Measurements from ENCODE around the gene HNRNPA2B1.
A peak's percentile ranks its signal among the peaks of the same experiment; 100 is the strongest.
"Not testable (repeated sequence)": the region's sequence is repeated elsewhere in the genome, so short reads cannot be mapped to it uniquely, and the experiment has no call there.

The HNRNPA2B1 gene

DNA sequence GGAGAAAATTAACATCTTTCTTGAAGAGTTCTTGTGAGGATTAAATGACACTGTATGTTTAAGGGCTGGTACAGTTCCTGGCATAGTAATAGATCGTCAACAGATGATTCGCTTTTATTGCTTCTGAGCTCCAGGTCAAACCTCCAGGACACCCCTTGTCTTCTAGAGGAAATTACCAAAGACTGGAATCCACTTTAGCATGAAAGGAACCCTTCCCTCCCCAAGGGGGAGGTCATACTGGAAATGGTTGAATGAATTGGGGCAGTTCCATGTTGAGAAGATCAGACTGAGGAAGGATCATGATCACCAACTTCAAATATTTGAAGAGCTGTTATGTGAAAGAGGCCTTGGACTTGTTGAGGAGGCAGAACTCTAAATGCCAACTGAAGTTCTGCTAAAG, 39.6 kb downstream of the HNRNPA2B1 start:
- DNase-seq = no peak

DNA sequence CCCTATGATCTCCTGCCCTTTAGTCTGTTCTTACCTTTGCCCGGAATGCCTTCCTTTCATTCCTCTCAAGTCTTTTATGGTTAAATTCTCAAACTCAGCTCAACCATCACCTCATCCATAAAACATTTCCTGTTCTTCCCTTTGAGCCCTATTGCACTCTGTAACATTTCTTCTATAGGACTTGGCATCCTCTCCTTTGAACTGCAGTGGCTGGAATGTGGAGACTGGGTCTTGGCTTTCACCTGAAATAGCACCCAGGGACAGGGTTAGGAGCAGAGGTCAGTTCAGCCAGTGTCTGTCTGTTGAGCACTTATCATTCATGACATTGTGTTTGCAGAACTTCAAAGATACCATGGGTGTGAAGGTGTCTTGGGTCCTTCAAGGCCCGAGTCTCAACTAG, 41.3 kb downstream of the HNRNPA2B1 start:
- DNase-seq = no peak

DNA sequence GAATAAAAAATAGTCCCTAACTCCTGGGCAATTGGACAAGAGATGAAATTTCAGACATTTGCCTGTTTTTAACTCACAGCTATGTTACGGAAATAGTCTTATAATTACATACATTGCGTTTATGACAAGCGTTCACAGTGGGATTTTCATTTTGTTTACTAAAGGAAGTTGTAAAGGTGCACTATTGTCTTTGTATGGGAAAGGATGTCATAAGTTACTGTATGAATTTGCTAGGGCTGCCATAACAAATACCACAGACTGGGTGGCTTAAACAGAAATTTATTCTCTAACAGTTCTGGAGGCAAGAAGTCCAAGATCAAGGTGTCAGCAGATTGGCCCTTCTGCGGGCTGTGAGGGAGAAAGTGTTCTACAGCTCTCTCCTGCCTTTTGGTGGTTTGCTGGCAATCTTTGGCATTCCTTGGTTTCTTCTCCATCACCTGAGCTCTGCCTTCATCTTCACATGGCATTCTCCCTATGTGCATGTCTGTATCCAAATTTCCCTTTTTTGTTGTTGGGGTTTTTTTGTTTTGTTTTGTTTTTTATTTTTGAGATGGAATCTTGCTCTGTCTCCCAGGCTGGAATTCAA, 42.9 kb downstream of the HNRNPA2B1 start:
- no peak for DNase-seq

DNA sequence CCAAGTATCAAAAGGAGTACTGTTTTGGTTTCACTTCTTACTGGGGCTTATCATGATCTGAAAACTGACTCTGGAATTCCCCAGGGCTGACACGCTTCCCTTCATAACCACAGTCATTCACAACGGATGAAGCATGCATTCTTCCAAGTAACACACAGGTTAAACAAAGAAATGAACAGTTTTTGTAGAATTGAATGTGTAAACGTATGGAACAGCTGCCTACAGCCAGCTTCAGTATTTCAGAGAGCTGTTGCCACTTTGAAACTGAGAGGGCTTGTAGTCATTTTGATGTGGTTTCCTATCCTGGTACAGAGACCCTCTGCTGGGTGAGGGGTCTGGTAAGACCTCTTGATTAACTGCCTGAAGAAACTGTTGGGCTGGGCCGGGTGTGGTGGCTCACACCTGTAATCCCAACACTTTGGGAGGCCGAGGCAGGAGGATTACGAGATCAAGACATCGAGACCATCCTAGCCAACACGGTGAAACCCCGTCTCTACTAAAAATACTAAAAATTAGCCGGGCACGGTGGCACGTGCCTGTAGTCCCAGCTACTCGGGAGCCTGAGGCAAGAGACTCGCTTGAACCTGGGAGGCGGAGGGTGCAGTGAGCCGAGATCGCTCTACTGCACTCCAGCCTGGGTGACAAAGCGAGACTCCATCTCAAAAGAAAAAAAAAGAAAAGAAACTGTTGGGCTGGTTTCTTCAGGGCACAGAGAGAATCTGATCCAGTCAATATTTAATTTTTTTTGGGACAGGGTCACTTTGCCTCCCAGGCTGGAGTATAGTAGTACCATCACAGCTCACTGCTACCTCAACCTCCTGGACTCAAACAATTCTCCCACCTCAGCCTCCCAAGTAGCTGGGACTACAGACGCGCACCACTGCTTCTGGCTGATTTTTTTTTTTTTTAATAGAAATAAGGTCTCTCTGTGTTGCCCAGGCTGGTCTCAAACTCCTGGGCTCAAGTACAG, 43.8 kb downstream of the HNRNPA2B1 start:
- DNase-seq = peak; percentile 22

DNA sequence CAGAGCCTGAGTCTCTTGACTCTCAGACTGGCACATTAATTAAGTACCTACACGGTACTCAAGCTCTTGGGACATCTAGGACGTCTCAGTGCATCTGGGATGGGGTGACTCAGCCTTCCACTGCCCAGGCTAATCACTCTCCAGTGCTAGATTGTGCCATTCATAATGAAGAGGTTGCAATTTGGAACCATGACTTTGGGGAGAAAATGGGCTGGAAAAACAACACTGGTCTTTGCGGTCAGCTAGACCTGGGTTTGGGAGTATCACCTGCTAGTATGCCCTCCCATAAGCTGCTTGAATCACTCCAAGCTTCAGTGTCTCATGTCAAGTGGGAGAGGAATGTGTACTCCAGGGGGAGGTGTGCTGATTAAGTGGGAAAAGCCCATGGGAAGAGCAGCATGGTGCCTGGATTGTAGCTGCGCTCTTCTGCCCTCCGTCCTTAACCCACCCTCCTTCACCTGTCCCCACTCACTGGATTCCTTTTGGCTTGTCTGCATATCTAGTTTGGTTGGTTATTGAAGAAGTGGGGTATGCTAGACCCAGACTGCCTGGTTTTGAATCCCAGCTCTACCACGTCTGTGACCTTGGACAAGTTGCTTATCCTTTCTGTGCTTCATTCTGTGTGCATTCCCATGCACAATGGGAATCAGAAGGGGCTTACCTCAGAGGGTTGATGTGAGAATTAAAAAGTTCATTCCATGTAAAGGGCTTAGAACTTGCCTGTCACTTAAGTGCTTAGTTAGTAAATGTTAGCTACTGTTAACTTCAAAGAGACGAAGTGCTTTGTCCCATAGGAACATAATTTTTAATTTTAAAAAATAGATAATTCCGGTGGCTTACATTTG, 44.8 kb downstream of the HNRNPA2B1 start:
- DNase-seq = no peak

DNA sequence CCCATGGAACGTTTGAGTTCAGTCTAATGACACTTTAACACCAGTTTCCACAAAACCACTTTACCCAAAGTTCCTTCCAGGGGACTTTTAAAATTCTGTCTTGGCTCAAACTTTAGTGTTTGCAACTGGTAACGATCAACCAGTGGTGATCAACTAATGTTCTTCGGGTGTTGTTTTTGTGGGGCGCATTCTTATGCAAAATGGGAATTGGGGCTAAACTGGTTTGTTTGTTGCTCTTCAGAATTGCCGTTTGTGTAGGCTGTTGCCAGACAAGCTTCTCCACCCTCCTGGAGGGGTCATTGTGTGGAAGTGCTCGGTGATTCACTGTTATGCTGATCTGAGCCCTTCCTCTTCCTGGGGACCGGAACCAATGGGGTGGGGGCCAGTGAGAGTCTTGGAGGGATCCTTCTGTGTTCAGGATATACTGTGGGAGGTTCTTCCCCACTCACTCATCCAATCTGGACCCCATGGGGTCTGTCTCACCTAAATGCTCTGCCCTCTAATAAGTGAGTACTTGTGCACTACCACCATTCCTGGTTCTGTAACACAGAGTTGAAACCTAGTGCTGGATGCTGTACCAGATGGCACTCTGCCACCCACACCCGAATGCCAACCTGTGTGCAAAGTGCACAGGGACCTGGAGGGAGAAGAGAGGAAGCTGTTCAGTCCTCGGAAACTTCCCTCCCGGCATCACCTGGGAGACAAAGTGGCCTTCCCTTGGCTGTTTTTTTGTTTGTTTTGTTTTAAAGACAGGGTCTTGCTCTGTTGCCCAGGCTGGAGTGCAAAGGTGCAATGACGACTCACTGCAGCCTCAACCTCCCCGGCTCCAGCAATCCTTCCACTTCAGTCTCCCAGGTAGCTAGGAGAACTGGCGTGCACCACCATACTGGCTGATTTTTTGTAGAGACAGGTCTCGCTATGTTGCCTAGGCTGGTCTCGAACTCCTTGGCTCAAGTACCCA, 46.4 kb downstream of the HNRNPA2B1 start:
- DNase-seq = no peak

DNA sequence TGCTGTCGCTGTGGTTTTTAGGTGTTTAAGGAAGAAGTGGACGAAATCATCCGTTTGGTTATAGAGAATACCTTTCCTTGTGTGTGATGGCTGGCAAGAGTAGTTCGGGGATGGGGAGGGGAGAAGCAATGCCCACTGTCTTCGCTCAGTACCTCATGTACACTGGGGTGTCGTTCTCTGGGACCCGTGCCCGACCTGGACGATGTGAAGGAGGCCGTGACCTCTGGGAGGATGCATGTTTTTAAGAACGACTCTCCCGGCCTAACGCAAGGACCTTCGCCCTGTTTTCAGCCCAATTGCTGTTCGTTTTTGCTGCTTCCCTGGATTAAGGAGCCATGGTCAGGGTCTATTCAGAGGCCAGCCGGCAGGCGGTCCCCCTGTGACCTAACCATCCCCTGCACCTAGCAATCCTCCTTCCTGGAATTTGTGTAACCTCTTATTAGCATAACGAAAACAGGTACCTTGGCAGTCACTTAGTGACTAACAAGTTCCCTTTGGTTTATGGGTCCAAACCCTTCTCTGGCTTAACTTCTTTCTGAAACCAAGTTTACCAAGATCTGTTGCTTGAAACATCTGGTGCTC, 47.2 kb downstream of the HNRNPA2B1 start:
- DNase-seq = no peak

DNA sequence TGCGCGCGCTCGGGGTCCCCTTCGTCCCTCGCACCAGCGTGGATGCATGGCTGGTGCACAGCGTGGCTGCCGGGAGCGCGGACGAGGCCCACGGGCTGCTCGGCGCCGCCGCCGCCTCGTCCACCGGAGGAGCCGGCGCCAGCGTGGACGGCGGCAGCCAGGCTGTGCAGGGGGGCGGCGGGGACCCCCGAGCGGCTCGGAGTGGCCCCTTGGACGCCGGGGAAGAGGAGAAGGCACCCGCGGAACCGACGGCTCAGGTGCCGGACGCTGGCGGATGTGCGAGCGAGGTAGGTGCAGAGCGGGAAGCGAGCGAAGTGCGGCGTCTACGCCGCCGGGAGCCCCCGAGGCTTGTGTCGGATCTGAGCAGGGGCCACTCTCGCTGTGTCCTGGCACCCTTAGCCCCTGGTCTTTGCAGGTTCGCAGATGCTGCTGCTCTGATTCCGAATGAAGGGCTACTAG, 47.7 kb downstream of the HNRNPA2B1 start:
- not testable (repeated sequence) for DNase-seq

DNA sequence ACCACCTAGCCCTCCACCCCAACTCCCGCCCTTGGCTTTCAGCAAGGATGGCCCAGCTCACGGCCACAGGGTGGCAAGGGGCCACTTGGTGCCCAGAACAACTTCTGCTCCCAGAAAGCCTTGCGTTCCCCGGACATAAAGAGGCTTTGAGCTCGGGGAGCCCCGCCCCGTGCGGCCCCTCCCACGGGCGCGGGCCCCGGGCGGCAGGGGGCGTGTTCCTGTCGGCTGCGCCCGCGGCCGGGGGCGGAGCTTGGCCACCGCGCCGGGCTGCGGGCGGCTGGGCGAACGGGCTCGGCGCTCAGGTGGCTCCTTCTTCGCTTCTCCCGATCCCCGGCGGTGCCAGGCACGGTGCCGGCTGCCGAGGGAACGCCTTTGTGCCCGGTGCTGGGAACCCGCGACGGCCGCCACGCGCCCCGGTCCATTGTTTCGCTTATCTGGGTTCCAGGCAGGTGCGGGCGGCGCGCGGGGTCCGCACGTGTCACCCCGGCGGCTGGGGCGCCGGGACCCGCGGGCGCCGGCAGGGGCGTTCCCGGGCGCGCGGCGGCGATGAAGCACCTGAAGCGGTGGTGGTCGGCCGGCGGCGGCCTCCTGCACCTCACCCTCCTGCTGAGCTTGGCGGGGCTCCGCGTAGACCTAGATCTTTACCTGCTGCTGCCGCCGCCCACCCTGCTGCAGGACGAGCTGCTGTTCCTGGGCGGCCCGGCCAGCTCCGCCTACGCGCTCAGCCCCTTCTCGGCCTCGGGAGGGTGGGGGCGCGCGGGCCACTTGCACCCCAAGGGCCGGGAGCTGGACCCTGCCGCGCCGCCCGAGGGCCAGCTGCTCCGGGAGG, 48.4 kb downstream of the HNRNPA2B1 start, which contains the start of gene NFE2L3:
Gene NFE2L3, plus strand, starts transcription at position 246 of the 829 bp plus-strand sequence. Its CDS starts 301 bp downstream, at position 547.
- peak; percentile 57 for DNase-seq

DNA sequence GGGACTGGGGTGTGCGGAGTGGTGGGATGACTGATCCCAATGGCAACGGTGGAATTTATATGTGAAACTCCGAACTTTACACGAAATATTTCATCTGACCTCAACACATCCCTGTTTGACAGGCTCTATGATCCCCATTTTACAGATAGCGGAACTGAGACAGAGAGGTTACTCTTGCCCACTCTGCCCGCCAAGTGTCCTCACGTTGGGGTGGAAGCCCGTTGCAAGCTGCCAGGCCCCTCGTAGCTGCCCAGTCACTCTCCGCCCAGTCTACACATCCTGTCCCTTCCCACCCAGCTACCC, 48.9 kb downstream of the HNRNPA2B1 start:
- DNase-seq = no peak

DNA sequence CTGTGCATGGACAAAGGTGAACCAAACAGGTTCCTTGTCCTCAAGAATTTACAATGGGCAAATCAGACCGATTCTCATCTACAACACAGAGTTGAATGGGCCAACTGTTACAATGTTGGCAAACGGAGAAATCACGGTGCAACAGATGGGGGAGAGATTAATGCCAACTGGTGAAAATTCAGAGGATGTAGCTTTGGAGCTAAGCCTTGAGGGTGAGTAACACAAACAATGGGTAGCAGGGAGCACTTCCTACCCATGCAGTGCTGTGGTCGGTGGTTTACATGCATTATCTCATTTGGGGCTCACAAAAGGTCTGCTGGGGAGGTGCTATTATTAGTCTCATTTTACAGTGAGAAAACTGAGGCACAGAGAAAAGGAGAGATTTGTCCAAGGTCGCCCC, 49.5 kb downstream of the HNRNPA2B1 start:
- no peak for DNase-seq

DNA sequence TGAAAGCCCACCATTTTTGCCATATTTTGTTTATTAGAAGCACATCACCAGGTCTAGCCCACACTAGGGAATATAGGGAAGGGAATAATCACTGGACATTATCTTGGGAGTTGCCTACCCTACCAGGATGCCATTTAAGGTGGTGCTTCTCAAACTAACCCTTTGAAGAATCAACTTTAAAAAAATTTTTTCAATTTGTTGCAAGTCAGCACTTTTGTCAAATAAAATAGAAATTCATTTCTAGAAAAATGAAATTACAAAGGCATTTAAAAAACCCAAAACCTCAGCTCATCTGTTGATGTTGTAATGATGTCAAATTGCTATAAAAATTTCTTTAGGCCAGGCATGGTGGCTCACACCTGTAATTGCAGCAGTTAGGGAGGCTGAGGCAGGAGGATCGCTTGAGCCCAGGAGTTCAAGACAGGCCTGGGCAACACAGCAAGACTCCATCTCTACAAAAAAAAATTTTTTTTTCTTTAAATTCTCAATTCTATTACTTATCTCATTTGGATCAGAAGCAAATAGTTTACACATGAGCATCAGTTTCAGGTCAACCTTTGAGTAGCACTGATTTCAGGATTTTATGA, 51.1 kb downstream of the HNRNPA2B1 start:
- no peak for DNase-seq

DNA sequence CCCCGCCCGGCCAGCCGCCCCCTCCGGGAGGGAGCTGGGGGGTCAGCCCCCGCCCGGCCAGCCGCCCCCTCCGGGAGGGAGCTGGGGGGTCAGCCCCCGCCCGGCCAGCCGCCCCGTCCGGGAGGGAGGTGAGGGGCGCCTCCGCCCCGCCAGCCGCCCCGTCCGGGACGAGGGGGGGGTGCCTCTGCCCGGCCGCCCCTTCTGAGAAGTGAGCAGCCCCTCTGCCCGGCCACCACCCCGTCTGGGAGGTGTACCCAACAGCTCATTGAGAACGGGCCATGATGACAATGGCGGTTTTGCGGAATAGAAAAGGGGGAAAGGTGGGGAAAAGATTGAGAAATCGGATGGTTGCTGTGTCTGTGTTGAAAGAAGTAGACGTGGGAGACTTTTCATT, 52.2 kb downstream of the HNRNPA2B1 start:
- not testable (repeated sequence) for DNase-seq

DNA sequence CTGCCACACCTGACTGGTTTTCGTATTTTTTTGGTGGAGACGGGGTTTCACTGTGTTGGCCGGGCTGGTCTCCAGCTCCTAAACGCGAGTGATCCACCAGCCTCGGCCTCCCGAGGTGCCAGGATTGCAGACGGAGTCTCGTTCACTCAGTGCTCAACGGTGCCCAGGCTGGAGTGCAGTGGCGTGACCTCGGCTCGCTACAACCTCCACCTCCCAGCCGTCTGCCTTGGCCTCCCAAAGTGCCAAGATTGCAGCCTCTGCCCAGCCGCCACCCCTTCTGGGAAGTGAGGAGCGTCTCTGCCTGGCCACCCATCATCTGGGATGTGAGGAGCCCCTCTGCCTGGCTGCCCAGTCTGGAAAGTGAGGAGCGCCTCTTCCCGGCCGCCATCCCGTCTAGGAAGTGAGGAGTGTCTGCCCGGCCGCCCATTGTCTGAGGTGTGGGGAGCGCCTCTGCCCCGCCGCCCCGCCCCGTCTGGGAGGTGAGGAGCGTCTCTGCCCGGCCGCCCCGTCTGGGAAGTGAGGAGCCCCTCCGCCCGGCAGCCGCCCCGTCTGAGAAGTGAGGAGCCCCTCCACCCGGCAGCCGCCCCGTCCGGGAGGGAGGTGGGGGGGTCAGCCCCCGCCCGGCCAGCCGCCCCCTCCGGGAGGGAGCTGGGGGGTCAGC, 52.8 kb downstream of the HNRNPA2B1 start:
- not testable (repeated sequence) for DNase-seq

DNA sequence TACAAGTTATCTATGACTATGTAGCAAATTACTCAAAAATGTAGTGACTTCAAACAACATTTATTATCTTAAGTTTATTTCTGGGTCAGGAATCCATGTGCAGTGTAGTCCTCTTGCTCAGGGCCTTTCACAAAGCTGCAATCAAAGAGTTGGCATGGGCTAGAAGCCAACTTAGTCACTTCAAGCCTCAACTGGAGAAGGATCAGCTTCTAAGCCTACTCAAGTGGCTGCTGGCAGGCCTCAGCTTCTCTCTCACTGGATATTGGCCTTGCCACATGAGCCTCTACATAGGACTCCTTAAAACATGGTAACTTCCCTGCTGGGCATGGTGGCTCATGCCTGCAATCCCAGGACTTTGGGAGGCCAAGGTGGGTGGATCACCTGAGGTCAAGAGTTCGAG, 53.5 kb downstream of the HNRNPA2B1 start:
- DNase-seq = no peak

DNA sequence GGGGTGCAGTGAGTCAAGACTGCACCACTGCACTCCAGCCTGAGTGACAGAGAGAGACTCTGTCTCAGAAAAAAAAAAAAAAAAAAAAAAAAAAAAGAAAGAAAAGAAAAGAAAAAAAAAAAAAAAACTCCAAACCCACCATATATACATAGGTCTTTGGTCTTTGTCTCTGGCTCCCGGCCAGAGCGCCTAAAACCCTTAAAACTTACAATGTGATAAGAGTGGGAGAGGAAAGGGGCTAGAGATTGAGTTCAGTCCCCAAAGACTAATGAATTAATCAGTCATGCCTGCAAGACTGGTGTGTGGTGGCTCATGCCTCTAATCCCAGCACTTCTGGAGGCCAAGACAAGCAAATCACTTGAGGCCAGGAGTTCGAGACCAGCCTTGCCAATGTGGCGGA, 55.3 kb downstream of the HNRNPA2B1 start:
- DNase-seq = no peak

DNA sequence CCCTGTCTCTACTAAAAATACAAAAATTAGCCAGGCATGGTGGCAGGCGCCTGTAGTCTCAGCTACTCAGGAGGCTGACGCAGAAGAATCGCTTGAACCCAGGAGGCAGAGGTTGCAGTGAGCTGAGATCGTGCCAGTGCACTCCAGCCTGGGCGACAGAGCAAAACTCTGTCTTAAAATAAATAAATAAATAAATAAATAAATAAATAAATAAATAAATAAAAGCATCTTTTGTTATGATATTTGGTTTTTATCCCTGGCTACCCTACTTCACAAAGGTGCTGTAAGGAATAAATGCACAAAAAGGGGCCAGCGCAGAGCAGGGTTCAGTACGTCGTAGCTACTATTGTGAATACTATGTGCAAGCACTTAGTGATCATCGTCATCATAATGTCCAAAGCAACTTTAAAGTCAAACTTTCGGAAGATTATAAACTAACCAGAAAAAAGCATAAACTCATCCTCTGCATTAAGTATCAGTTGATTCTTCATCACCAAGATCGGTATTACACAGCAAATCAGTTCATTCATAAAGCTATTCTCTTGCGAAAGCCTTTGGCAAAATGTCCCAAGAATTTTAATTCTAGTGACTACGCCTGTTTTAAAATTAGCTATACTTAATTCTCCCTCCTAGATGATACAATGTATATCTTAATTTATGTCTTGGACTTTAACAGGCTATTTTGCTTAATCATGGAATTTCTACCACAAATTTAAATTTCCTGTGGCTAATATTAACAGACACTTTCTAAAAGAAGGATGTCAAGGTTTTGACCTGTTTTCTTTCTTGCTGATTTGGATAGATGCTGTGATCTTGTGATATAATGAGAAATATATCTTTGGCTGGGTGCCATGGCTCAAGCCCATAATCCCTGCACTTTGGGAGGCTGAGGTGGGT, 56.1 kb downstream of the HNRNPA2B1 start:
- DNase-seq = no peak

DNA sequence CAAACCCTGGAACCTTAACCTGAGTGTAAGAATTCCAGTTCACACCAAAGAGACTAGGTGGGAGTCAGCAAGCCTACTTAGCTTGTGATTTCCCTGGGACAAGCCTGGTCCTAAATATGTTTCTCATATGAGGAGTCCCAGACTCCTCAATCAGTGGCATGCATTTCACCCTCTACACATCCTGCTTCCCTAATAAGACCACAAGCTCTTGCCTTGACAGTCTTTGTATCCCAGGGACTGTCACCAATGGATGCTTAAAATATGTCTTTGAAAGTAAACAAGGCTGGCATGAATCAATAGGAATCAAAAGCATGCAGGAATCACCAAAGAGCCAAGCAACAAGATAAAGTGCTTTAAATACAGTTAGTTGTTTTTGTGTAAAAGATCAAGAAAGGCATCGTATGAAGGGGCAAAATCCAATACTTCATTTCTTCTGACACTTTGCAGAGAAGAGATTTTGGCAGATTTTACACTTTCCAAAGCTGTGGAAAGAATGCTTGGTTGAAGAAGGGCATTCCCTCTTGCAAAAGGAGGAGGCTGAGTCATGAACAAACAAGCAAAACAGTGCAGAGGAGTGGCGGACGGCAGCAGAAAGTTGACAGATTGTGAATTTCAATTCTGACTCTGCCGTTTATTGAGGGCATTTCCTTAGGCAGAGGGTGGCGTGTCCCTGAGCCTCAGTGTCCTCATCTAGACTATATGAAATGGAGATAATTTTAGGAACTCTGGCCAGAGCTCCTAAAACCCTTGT, 57.1 kb downstream of the HNRNPA2B1 start:
- no peak for DNase-seq
